Activated CD4-positive, alpha-beta memory T cell treated with anti-CD3 and anti-CD28 coated beads for 36 hours (primary cell): ENCODE data around the gene ECSCR. TPM values are rescaled to one million over a fixed set of nuclear protein-coding genes. Genes with fewer than 3 reads are reported as not detected.
"Not testable (repeated sequence)": the region's sequence is repeated elsewhere in the genome, so short reads cannot be mapped to it uniquely, and the experiment has no call there.

Experiments used
- CTCF ChIA-PET: fragments of 350-600 bp; sonication (Branson Sonifier 250); formaldehyde crosslinking; loops from one replicate; lab custom pipeline; 2021; ENCODE audit warnings: antibody characterized with exemption, inconsistent platforms; lab: Charles Lee
- POLR2A ChIA-PET: fragments of 350-600 bp; sonication (Branson Sonifier 250); formaldehyde crosslinking; loops from one replicate; lab custom pipeline; 2021; ENCODE audit warnings: antibody characterized with exemption; lab: Charles Lee
- DNase-seq: peaks from one replicate; pipeline ENCODE4 v3.0.0-alpha.2; 2020
- H3K27ac Mint-ChIP-seq: one replicate; pipeline ENCODE4 v1.8.0; 2021; ENCODE audit warnings: mixed read lengths
- H3K27me3 Mint-ChIP-seq: one replicate; pipeline ENCODE4 v1.8.0; 2021; ENCODE audit warnings: mixed read lengths
- H3K36me3 Mint-ChIP-seq: one replicate; pipeline ENCODE4 v1.8.0; 2021; ENCODE audit warnings: mixed read lengths
- H3K4me1 Mint-ChIP-seq: one replicate; pipeline ENCODE4 v1.8.0; 2021; ENCODE audit warnings: low read depth, mixed read lengths
- H3K4me3 Mint-ChIP-seq: one replicate; pipeline ENCODE4 v1.8.0; 2021; ENCODE audit warnings: mild to moderate bottlenecking, mixed read lengths
- H3K9me3 Mint-ChIP-seq: one replicate; pipeline ENCODE4 v1.8.0; 2021; ENCODE audit warnings: mixed read lengths
- intact Hi-C: fragments of 100-400 bp; cut with micrococcal nuclease; formaldehyde crosslinking; loops from one replicate; pipeline ENCODE4 v1.15.1; 2023
- total RNA-seq, 2 experiments: library from RNA; stranded (reverse); gene quantifications; one replicate each; pipeline ENCODE4 v1.2.3, GENCODE V29; 2021

The ECSCR gene
- total RNA-seq, 2 experiments from 2014 or later, result 3.7 to 4.2 TPM

GRCh38 chr5:139482890-139483208, 20.3 kb upstream of the ECSCR start:
- H3K27me3 Mint-ChIP-seq, H3K9me3 Mint-ChIP-seq, DNase-seq: not testable (repeated sequence)
- Mint-ChIP-seq H3K36me3 (peaks cover 42% of the 10 kb centered on the region), H3K4me1 (peaks cover 32% of the 10 kb centered on the region), H3K27ac (peak overlapping the region; percentile 99), H3K4me3 (peak overlapping the region; percentile 94)
- intact Hi-C loops, result loop anchor here (1.0 to 2.0 kb wide), 6 partner anchors 24 to 68 kb away; partner anchors contain the start of gene DNAJC18
- ChIA-PET CTCF (interaction anchor here (0.7 to 5.2 kb wide), 12 partner anchors 12 to 88 kb away, joined by 3 to 55 read pairs (median 8); partner anchors contain the start of genes DNAJC18 and SMIM33), POLR2A (interaction anchor here (1.2 to 4.2 kb wide), 16 partner anchors 11 to 189 kb away, joined by 4 to 79 read pairs (median 15); partner anchors contain the start of genes DNAJC18, ECSCR, SMIM33 and SPATA24)

GRCh38 chr5:139482050-139482889, 19.7 kb upstream of the ECSCR start, which contains the start of gene STING1:
TSS of gene STING1 (minus strand) at chr5:139482758. CDS start at chr5:139481704, 1,054 bp downstream.
- no peaks in the 10 kb centered on the region for H3K27me3 Mint-ChIP-seq
- peaks cover 38% of the 10 kb centered on the region for H3K4me1 Mint-ChIP-seq
- POLR2A ChIA-PET, result interaction anchor here (0.6 to 4.2 kb wide), 20 partner anchors 10 to 1214 kb away, joined by 3 to 79 read pairs (median 8); partner anchors contain the start of genes DNAJC18, ECSCR, SMIM33 and SPATA24
- peaks cover 45% of the 10 kb centered on the region for H3K36me3 Mint-ChIP-seq
- no peaks in the 10 kb centered on the region for H3K9me3 Mint-ChIP-seq
- H3K27ac Mint-ChIP-seq, result peak within 1 kb of the TSS; percentile 99
- H3K4me3 Mint-ChIP-seq, result peak within 1 kb of the TSS; percentile 94
- intact Hi-C loops, result loop anchor here (1.0 to 2.0 kb wide), 6 partner anchors 23 to 67 kb away; partner anchors contain the start of gene DNAJC18
- CTCF ChIA-PET, result interaction anchor here (0.7 to 5.2 kb wide), 18 partner anchors 12 to 87 kb away, joined by 3 to 55 read pairs (median 6); partner anchors contain the start of genes DNAJC18 and SMIM33
- peak; percentile 83 for DNase-seq

DNA sequence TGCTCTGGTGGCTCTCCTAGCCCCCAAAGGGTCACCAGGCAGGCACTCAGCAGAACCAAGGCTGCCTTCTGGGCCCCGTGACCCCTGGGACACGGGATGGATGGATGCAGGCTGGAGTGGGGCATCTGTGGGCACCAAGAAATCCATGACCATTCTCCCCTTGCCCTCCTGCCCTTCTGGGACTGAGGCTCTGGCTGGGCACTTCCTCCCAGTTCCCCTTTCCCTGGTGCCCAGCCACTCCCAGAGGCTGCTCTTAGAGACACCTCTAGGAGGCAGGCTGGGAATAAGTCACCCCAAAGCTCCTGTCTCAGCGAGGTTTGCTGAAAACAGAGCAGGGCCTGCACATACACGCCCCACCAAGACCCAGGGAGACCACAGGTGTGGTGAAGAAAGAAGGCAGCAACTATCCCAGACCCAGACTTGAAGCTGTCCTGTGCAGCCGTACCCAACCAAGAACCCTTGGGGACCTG, 19.1 kb upstream of the ECSCR start:
- H3K9me3 Mint-ChIP-seq, result no peaks in the 10 kb centered on the region
- H3K27me3 Mint-ChIP-seq, result no peaks in the 10 kb centered on the region
- DNase-seq, result no peak
- ChIA-PET POLR2A (interaction anchor here (0.6 to 4.2 kb wide), 19 partner anchors 10 to 1215 kb away, joined by 3 to 79 read pairs (median 8); partner anchors contain the start of genes DNAJC18, ECSCR, SMIM33 and SPATA24), CTCF (interaction anchor here (0.7 to 5.2 kb wide), 17 partner anchors 11 to 284 kb away, joined by 3 to 55 read pairs (median 7); partner anchors contain the start of genes DNAJC18, SMIM33 and SPATA24)
- H3K36me3 Mint-ChIP-seq, result peaks cover 47% of the 10 kb centered on the region
- intact Hi-C loops, result loop anchor here (1.0 to 2.0 kb wide), 7 partner anchors 8 to 67 kb away; partner anchors contain the start of gene DNAJC18
- H3K4me1 Mint-ChIP-seq, result peaks cover 43% of the 10 kb centered on the region
- peak overlapping the region; percentile 99 for H3K27ac Mint-ChIP-seq
- H3K4me3 Mint-ChIP-seq, result peak overlapping the region; percentile 94

GRCh38 chr5:139481122-139481533, 18.6 kb upstream of the ECSCR start:
- ChIA-PET CTCF (interaction anchor here (0.8 to 5.2 kb wide), 13 partner anchors 10 to 284 kb away, joined by 3 to 55 read pairs (median 5); partner anchors contain the start of genes DNAJC18, SMIM33 and SPATA24), POLR2A (interaction anchor here (0.8 to 4.2 kb wide), 15 partner anchors 9 to 90 kb away, joined by 3 to 79 read pairs (median 15); partner anchors contain the start of genes DNAJC18, SMIM33, SPATA24 and UBE2D2)
- peaks cover 47% of the 10 kb centered on the region for H3K4me1 Mint-ChIP-seq
- H3K27me3 Mint-ChIP-seq, result no peaks in the 10 kb centered on the region
- H3K27ac Mint-ChIP-seq, result peak overlapping the region; percentile 99
- peak; percentile 72 for DNase-seq
- peak overlapping the region; percentile 94 for H3K4me3 Mint-ChIP-seq
- no peaks in the 10 kb centered on the region for H3K9me3 Mint-ChIP-seq
- intact Hi-C loops, result loop anchor here (1.0 kb wide), 1 partner anchor 8 kb away; no protein-coding TSS in a partner anchor
- H3K36me3 Mint-ChIP-seq, result peaks cover 49% of the 10 kb centered on the region

GRCh38 chr5:139479729-139480128, 17.2 kb upstream of the ECSCR start:
- POLR2A ChIA-PET, result interaction anchor here (0.9 to 4.2 kb wide), 7 partner anchors 9 to 204 kb away, joined by 3 to 69 read pairs (median 6); partner anchors contain the start of genes DNAJC18, SMIM33 and UBE2D2
- CTCF ChIA-PET, result interaction anchor here (1.4 to 5.2 kb wide), 2 partner anchors 20 to 57 kb away, joined by 3 to 40 read pairs; no protein-coding TSS in a partner anchor
- H3K4me3 Mint-ChIP-seq, H3K27me3 Mint-ChIP-seq, H3K27ac Mint-ChIP-seq, H3K9me3 Mint-ChIP-seq, intact Hi-C loops, DNase-seq: not testable (repeated sequence)
- peaks cover 61% of the 10 kb centered on the region for H3K4me1 Mint-ChIP-seq
- peaks cover 61% of the 10 kb centered on the region for H3K36me3 Mint-ChIP-seq

GRCh38 chr5:139478657-139479423, 16.3 kb upstream of the ECSCR start:
- ChIA-PET POLR2A (interaction anchor here (0.9 to 1.9 kb wide), 6 partner anchors 8 to 203 kb away, joined by 3 to 6 read pairs (median 4); partner anchors contain the start of genes DNAJC18 and SMIM33), CTCF (interaction anchor here (1.4 to 5.2 kb wide), 3 partner anchors 19 to 56 kb away, joined by 3 to 40 read pairs (median 4); no protein-coding TSS in a partner anchor)
- Mint-ChIP-seq H3K27ac (peak overlapping the region; percentile 71), H3K4me1 (peaks cover 69% of the 10 kb centered on the region), H3K4me3 (peak overlapping the region; percentile 59), H3K36me3 (peaks cover 64% of the 10 kb centered on the region)
- H3K27me3 Mint-ChIP-seq, DNase-seq, intact Hi-C loops, H3K9me3 Mint-ChIP-seq: not testable (repeated sequence)

GRCh38 chr5:139475865-139476617, 13.5 kb upstream of the ECSCR start:
- no peak overlapping the region for H3K4me3 Mint-ChIP-seq
- intact Hi-C loops, result loop anchor here (1.0 kb wide), 1 partner anchor 37 kb away; the partner anchor contains the start of gene DNAJC18
- ChIA-PET CTCF (interaction anchor here (2.5 kb wide), 1 partner anchor 37 kb away, joined by 9 read pairs; no protein-coding TSS in a partner anchor), POLR2A (interaction anchor here (1.1 to 4.0 kb wide), 3 partner anchors 17 to 38 kb away, joined by 3 to 24 read pairs (median 8); partner anchors contain the start of gene DNAJC18)
- peak overlapping the region; percentile 93 for H3K27ac Mint-ChIP-seq
- H3K36me3 Mint-ChIP-seq, result peaks cover 47% of the 10 kb centered on the region
- H3K9me3 Mint-ChIP-seq, result no peaks in the 10 kb centered on the region
- peaks cover 89% of the 10 kb centered on the region for H3K4me1 Mint-ChIP-seq
- no peaks in the 10 kb centered on the region for H3K27me3 Mint-ChIP-seq
- DNase-seq, result no peak

- ChIA-PET POLR2A (interaction anchor here (1.0 to 4.0 kb wide), 8 partner anchors 13 to 61 kb away, joined by 3 to 24 read pairs (median 6); partner anchors contain the start of genes DNAJC18 and ECSCR), CTCF (interaction anchor here (0.8 to 2.5 kb wide), 3 partner anchors 38 to 53 kb away, joined by 3 to 10 read pairs (median 9); no protein-coding TSS in a partner anchor)
- intact Hi-C loops, result loop anchor here (1.0 to 5.0 kb wide), 2 partner anchors 36 to 37 kb away; partner anchors contain the start of gene DNAJC18
- peak; percentile 55 for DNase-seq
- no peaks in the 10 kb centered on the region for H3K9me3 Mint-ChIP-seq
- H3K27ac Mint-ChIP-seq, result peak overlapping the region; percentile 93
- H3K4me3 Mint-ChIP-seq, result peak overlapping the region; percentile 20
- peaks cover 38% of the 10 kb centered on the region for H3K36me3 Mint-ChIP-seq
- peaks cover 89% of the 10 kb centered on the region for H3K4me1 Mint-ChIP-seq
- no peaks in the 10 kb centered on the region for H3K27me3 Mint-ChIP-seq
Observed at GRCh38 chr5:139474890-139475791, 12.6 kb upstream of the ECSCR start.

- Mint-ChIP-seq H3K27me3 (no peaks in the 10 kb centered on the region), H3K4me3 (no peak overlapping the region)
- DNase-seq, result peak; percentile 58
Observed at GRCh38 chr5:139473565-139473964, 11.0 kb upstream of the ECSCR start.

More at GRCh38 chr5:139473565-139473964, 11.0 kb upstream of the ECSCR start:
- peaks cover 28% of the 10 kb centered on the region for H3K36me3 Mint-ChIP-seq
- ChIA-PET CTCF (interaction anchor here (0.7 to 2.5 kb wide), 5 partner anchors 14 to 51 kb away, joined by 3 to 10 read pairs (median 3); no protein-coding TSS in a partner anchor), POLR2A (interaction anchor here (1.0 to 5.0 kb wide), 10 partner anchors 8 to 58 kb away, joined by 3 to 50 read pairs (median 8); partner anchors contain the start of genes DNAJC18 and STING1)
- H3K4me1 Mint-ChIP-seq, result peaks cover 93% of the 10 kb centered on the region
- H3K27ac Mint-ChIP-seq, result peak overlapping the region; percentile 93
- intact Hi-C loops, result loop anchor here (1.0 to 5.0 kb wide), 4 partner anchors 8 to 59 kb away; no protein-coding TSS in a partner anchor
- H3K9me3 Mint-ChIP-seq, result no peaks in the 10 kb centered on the region
